AG09309 (cell line): ENCODE data around the gene PKD2.

Source experiments
- DNase-seq: peaks from one replicate; pipeline ENCODE4 v3.0.0-alpha.2; 2010; ENCODE audit warnings: low read depth
- H3K4me3 ChIP-seq: 2 replicates; pipeline ENCODE4 v1.5.1; 2011; ENCODE audit warnings: mild to moderate bottlenecking, low read depth, low read length, moderate library complexity; ENCODE audit not compliant: control insufficient read depth
- CTCF ChIP-seq: IDR thresholded peaks from 2 replicates; pipeline ENCODE4 v1.5.1; 2011; ENCODE audit warnings: mild to moderate bottlenecking, low read depth, low read length, inconsistent platforms; ENCODE audit not compliant: insufficient read depth, control insufficient read depth; ENCODE audit errors: missing control alignments

The PKD2 gene

GRCh38 chr4:88009871-88010270 lies 2.4 kb downstream of the PKD2 start:
- TF ChIP-seq CTCF, result no peak
- no peak overlapping the region; the same call in 1 of the 2 replicates for H3K4me3 ChIP-seq
- DNase-seq, result no peak

- DNase-seq, result no peak
- H3K4me3 ChIP-seq, result no peak overlapping the region
- TF ChIP-seq CTCF, result no peak
Observed at GRCh38 chr4:88010966-88011365, 3.5 kb downstream of the PKD2 start.

GRCh38 chr4:88012647-88013046 lies 5.2 kb downstream of the PKD2 start:
- no peak overlapping the region for H3K4me3 ChIP-seq
- DNase-seq, result no peak
- no peak for TF ChIP-seq CTCF

GRCh38 chr4:88014386-88014905 lies 7.0 kb downstream of the PKD2 start:
- H3K4me3 ChIP-seq, result no peak overlapping the region
- TF ChIP-seq CTCF, result no peak
- DNase-seq, result no peak

GRCh38 chr4:88015659-88016295 lies 8.3 kb downstream of the PKD2 start:
- TF ChIP-seq CTCF, result no peak
- no peak overlapping the region for H3K4me3 ChIP-seq
- no peak for DNase-seq

- TF ChIP-seq CTCF, result no peak
- DNase-seq, result peak; percentile 91
- H3K4me3 ChIP-seq, result no peak overlapping the region
Observed at GRCh38 chr4:88017516-88018297, 10.3 kb downstream of the PKD2 start.

- no peak for DNase-seq
- H3K4me3 ChIP-seq, result peak overlapping the region; percentile 29
- no peak for TF ChIP-seq CTCF
Observed at GRCh38 chr4:88018466-88018865, 11.0 kb downstream of the PKD2 start.
